BE2C (cell line): ENCODE data around the gene MRPL55.
A peak's percentile ranks its signal among the peaks of the same experiment; 100 is the strongest.

Experiments
- DNase-seq: peaks from one replicate; pipeline ENCODE4 v3.0.0-alpha.2; 2020
- H3K27me3 ChIP-seq: fragments of 250-450 bp; sonication (Bioruptor Pico); 2 replicates; pipeline ENCODE4 v1.5.1; 2020; ENCODE audit warnings: mild to moderate bottlenecking
- H3K36me3 ChIP-seq: fragments of 250-450 bp; sonication (Bioruptor Pico); 2 replicates; pipeline ENCODE4 v1.5.1; 2020; ENCODE audit warnings: mild to moderate bottlenecking
- H3K4me1 ChIP-seq: fragments of 250-450 bp; sonication (Bioruptor Pico); 2 replicates; pipeline ENCODE4 v1.5.1; 2020
- H3K4me3 ChIP-seq: 2 replicates; pipeline ENCODE4 v1.5.1; 2011; ENCODE audit warnings: low read depth, low read length
- H3K9me3 ChIP-seq: fragments of 250-450 bp; sonication (Bioruptor Pico); 2 replicates; pipeline ENCODE4 v1.5.1; 2020
- CTCF ChIP-seq: IDR thresholded peaks from 2 replicates; pipeline ENCODE4 v1.5.1; 2012; ENCODE audit warnings: mild to moderate bottlenecking, low read depth, low read length

Gene MRPL55

DNA sequence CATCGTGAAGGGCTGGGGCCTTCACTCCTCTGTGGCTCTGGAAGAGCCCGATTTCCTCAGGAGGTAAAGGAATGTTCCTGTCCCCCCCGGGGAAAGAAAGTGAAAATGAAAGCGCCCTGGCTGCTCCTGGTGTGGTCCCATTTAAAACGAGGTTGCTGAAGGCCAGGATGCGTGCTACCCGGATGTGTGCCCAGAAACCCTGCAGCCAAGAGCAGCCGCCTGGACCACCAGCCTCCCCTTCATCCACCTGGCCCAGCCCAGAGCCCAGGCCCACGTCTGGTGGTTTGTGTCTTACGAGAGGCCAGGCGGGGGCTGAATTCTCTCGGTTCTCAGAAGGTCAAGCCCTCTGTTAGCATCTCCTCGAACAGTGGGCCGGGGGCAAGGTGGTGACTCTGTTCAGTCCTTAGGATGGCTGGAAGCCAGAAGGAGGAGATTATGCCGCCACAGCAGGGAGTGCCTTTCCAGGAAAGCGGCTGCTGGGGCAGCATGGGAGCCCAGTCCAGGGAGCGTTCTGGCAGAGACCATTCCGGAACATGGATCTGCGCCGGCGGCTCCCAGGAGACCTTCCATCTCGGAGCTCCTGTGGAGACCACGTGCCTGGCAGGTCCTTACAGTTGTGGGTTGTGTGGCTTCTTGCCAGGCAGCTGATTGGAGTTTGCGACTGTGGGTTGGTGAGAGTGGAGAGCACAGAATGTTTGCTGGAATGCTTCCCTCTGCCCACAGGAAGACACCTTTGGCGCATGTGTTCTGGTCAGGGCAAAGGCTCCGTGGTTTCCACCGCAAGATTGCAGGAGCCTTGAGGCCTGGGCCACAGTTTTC lies 32.3 kb upstream of the MRPL55 start:
- no peaks in the 10 kb centered on the region for H3K9me3 ChIP-seq
- DNase-seq, result peak; percentile 87
- H3K4me3 ChIP-seq, result peak overlapping the region; percentile 95
- TF ChIP-seq CTCF, result no peak
- peaks cover 3% of the 10 kb centered on the region; the same call in 1 of the 2 replicates for H3K36me3 ChIP-seq
- peaks cover 6% of the 10 kb centered on the region; the same call in 1 of the 2 replicates for H3K4me1 ChIP-seq
- no peaks in the 10 kb centered on the region; the same call in 1 of the 2 replicates for H3K27me3 ChIP-seq

- DNase-seq, result peak; percentile 6
- Histone ChIP-seq H3K36me3 (peaks cover 3% of the 10 kb centered on the region; the same call in 1 of the 2 replicates), H3K4me3 (peak overlapping the region; percentile 95), H3K9me3 (no peaks in the 10 kb centered on the region), H3K27me3 (peaks cover 5% of the 10 kb centered on the region), H3K4me1 (peaks cover 6% of the 10 kb centered on the region; the same call in 1 of the 2 replicates)
- TF ChIP-seq CTCF, result no peak
Observed at GRCh38 chr1:228140724-228141225, 31.7 kb upstream of the MRPL55 start.

- peak; percentile 100 for DNase-seq
- peaks cover 12% of the 10 kb centered on the region for H3K27me3 ChIP-seq
- H3K9me3 ChIP-seq, result no peaks in the 10 kb centered on the region
- H3K36me3 ChIP-seq, result peaks cover 3% of the 10 kb centered on the region; the same call in 1 of the 2 replicates
- peak within 1 kb of the TSS; percentile 95 for H3K4me3 ChIP-seq
- no peak for TF ChIP-seq CTCF
- H3K4me1 ChIP-seq, result peaks cover 6% of the 10 kb centered on the region; the same call in 1 of the 2 replicates
Observed at GRCh38 chr1:228139931-228140723, 31.0 kb upstream of the MRPL55 start, which contains the start of gene GUK1. GUK1 (plus strand) TSS chr1:228140279; CDS start chr1:228140303, 24 bp downstream.

DNA sequence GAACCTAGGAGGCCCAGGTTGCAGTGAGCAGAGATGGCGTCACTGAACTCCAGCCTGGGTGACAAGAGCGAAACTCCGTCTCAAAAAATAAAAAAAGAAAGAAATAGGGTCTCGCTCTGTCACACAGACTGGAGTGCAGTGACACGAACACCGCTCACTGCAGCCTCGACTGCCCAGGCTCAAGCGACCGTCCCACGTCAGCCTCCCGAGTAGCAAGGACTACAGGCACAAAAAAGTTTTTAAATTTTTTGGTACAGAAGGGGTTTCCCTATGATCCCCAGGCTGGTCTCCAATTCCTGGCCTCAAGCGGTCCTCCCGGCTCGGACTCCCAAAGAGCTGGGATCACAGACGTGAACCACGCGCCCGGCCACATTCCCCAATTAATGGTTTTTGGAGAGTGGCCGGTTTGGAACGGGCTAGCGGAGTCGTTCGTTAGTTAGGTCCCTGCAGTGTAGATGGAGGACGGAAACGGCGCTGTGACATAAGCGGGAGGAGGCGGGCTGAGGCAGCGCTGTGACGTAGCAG lies 30.4 kb upstream of the MRPL55 start:
- Histone ChIP-seq H3K9me3 (no peaks in the 10 kb centered on the region), H3K4me3 (peak overlapping the region; percentile 65), H3K36me3 (peaks cover 3% of the 10 kb centered on the region; the same call in 1 of the 2 replicates), H3K27me3 (peaks cover 18% of the 10 kb centered on the region), H3K4me1 (peaks cover 6% of the 10 kb centered on the region; the same call in 1 of the 2 replicates)
- no peak for DNase-seq
- no peak for TF ChIP-seq CTCF

DNA sequence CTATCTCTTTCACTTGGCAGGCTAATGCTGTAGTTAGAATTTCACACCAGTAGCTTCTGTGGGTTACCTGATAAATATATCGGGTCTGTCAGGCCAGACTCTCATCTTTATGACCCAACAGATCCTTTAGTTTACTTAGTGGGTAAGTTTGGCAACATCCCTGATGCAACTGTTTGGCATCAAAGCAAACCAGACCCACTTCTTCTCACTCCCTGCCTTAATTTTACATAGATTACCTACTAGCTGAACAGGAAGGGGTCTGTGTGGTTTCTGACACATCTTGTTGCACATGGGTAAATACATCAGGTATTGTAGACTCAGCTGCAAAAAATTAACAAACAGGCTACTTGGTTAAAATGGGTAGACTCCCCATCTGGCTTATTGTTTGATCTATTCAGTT lies 27.8 kb upstream of the MRPL55 start:
- H3K36me3 ChIP-seq, result peaks cover 2% of the 10 kb centered on the region; the same call in 1 of the 2 replicates
- H3K27me3 ChIP-seq, result peaks cover 39% of the 10 kb centered on the region
- H3K4me1 ChIP-seq, result peaks cover 1% of the 10 kb centered on the region; the same call in 1 of the 2 replicates
- DNase-seq, result no peak
- H3K4me3 ChIP-seq, result no peak overlapping the region
- no peak for TF ChIP-seq CTCF
- no peaks in the 10 kb centered on the region for H3K9me3 ChIP-seq
